HCT116 (cell line): ENCODE results near the gene CCNL2. TPM values are rescaled to one million over a fixed set of nuclear protein-coding genes. Genes with fewer than 3 reads are reported as not detected.

Experiments used
- ATAC-seq: fragments of 200-7000 bp; cut with Tn5 transposase; 2 replicates; pipeline ENCODE4 v1.9.1; 2020; ENCODE audit warnings: mild to moderate bottlenecking, moderate library complexity
- BruUV-seq: library from RNA; stranded (reverse); fragments of 400-500 nt; replicated peaks from 2 replicates; lab custom pipeline; 2021; lab: Mats Ljungman, UMichigan
- CTCF ChIA-PET: fragments of 300-600 bp; sonication (Branson Sonifier 250); formaldehyde crosslinking; loops from one replicate; lab custom pipeline; 2021; ENCODE audit warnings: antibody characterized with exemption; lab: Charles Lee
- POLR2A ChIA-PET: fragments of 300-600, 350-600 bp; sonication (Branson Sonifier 250); formaldehyde crosslinking; loops from one replicate; lab custom pipeline; 2021; ENCODE audit warnings: antibody characterized with exemption; lab: Charles Lee
- RAD21 ChIA-PET, 2 experiments: fragments of 300-600 bp; sonication (Branson Sonifier 250); formaldehyde crosslinking; loops; one replicate each; lab custom pipeline; 2023; ENCODE audit warnings: low total read pairs in 2 of 2; ENCODE audit not compliant: uncharacterized antibody in 2 of 2, unreplicated experiment in 2 of 2, low non-redundant PET in 1 of 2; lab: Charles Lee
- DNase-seq: peaks from one replicate; pipeline ENCODE4 v3.0.0-alpha.2; 2010; ENCODE audit warnings: low read depth, low spot score
- H2AFZ ChIP-seq: fragments of 200-600 bp; shearing (Covaris generic), sonication (generic); 2 replicates; pipeline ENCODE4 v1.6.1; 2017; ENCODE audit warnings: low read depth, mixed run types, mixed read lengths, antibody characterized with exemption, low read length; ENCODE audit not compliant: poor library complexity, severe bottlenecking
- H3K27ac ChIP-seq: 2 replicates; pipeline ENCODE4 v1.5.1; 2012; ENCODE audit warnings: low read depth, low read length
- H3K27me3 ChIP-seq: fragments of 200-600 bp; sonication (generic); 2 replicates; pipeline ENCODE4 v1.6.1; 2016; ENCODE audit warnings: mixed run types, low read length, mixed read lengths; ENCODE audit not compliant: insufficient read depth
- H3K36me3 ChIP-seq, 2 experiments: fragments of 200-500 bp in 1 of 2; fragments of 200-600 bp in 1 of 2; sonication (Bioruptor generic) in 1 of 2; sonication (generic) in 1 of 2; 2 replicates each; pipeline versions ENCODE4 v1.5.1 to v1.6.1; 2014 to 2016; ENCODE audit warnings: low read length in 2 of 2, inconsistent platforms in 1 of 2, mixed read lengths in 1 of 2, mixed run types in 1 of 2; ENCODE audit not compliant: insufficient read depth in 2 of 2, control insufficient read depth in 1 of 2
- H3K4me1 ChIP-seq, 2 experiments: fragments of 200-600 bp in 1 of 2; sonication (generic) in 1 of 2; 2 replicates each; pipeline versions ENCODE4 v1.5.1 to v1.6.1; 2012 to 2017; ENCODE audit warnings: low read length in 2 of 2, inconsistent platforms in 1 of 2, mild to moderate bottlenecking in 1 of 2, mixed read lengths in 1 of 2, mixed run types in 1 of 2, moderate library complexity in 1 of 2; ENCODE audit not compliant: insufficient read depth in 2 of 2, control insufficient read depth in 1 of 2
- H3K4me2 ChIP-seq: fragments of 200-600 bp; sonication (generic); 2 replicates; pipeline ENCODE4 v1.6.1; 2017; ENCODE audit warnings: mixed run types, low read length, mixed read lengths
- H3K4me3 ChIP-seq, 2 experiments: fragments of 200-600 bp in 1 of 2; sonication (generic) in 1 of 2; replicated peaks in 1 of 2; 2 replicates each; pipeline ENCODE4 v1.5.1; 2011 to 2016; ENCODE audit warnings: low read length in 2 of 2, control low read depth in 1 of 2, low read depth in 1 of 2, mild to moderate bottlenecking in 1 of 2, mixed read lengths in 1 of 2, mixed run types in 1 of 2
- H3K79me2 ChIP-seq: fragments of 200-600 bp; sonication (generic); 2 replicates; pipeline ENCODE4 v1.6.1; 2017; ENCODE audit warnings: mild to moderate bottlenecking, mixed run types, low read length, moderate library complexity, mixed read lengths; ENCODE audit not compliant: insufficient read depth
- H3K9ac ChIP-seq: fragments of 200-600 bp; sonication (generic); 2 replicates; pipeline ENCODE4 v1.6.1; 2016; ENCODE audit warnings: low read length, mixed read lengths
- H3K9me2 ChIP-seq: fragments of 200-600 bp; sonication (generic), shearing (Covaris generic); 2 replicates; pipeline ENCODE4 v1.6.1; 2017; ENCODE audit warnings: mixed run types, mild to moderate bottlenecking, moderate library complexity; ENCODE audit not compliant: insufficient read depth
- H3K9me3 ChIP-seq, 2 experiments: fragments of 200-500 bp in 1 of 2; fragments of 200-600 bp in 1 of 2; sonication (Bioruptor generic) in 1 of 2; sonication (generic) in 1 of 2; 2 replicates each; pipeline ENCODE4 v1.6.1; 2014 to 2017; ENCODE audit warnings: low read length in 2 of 2, mixed read lengths in 2 of 2, inconsistent platforms in 1 of 2, low read depth in 1 of 2, mild to moderate bottlenecking in 1 of 2, mixed run types in 1 of 2, moderate library complexity in 1 of 2; ENCODE audit not compliant: control insufficient read depth in 1 of 2, insufficient read depth in 1 of 2
- H4K20me1 ChIP-seq: fragments of 200-600 bp; sonication (generic), shearing (Covaris generic); 2 replicates; pipeline ENCODE4 v1.6.1; 2017; ENCODE audit warnings: mixed run types, mild to moderate bottlenecking, moderate library complexity; ENCODE audit not compliant: insufficient read depth
- ATF3 ChIP-seq: IDR thresholded peaks from 2 replicates; pipeline ENCODE4 v1.6.1; 2012
- CBX3 ChIP-seq: IDR thresholded peaks from 2 replicates; pipeline ENCODE4 v1.6.1; 2012; ENCODE audit warnings: low read depth
- CEBPB ChIP-seq: IDR thresholded peaks from 2 replicates; pipeline ENCODE4 v1.6.1; 2012; ENCODE audit warnings: low read depth
- EZH2 ChIP-seq: fragments of 200-600 bp; sonication (generic); IDR thresholded peaks from 2 replicates; pipeline ENCODE4 v1.6.1; 2017; ENCODE audit warnings: antibody characterized with exemption, mixed run types
- EZH2phosphoT487 ChIP-seq: fragments of 200-600 bp; IDR thresholded peaks from 2 replicates; pipeline ENCODE4 v1.6.1; 2018; ENCODE audit warnings: antibody characterized with exemption, borderline replicate concordance
- MAX ChIP-seq: IDR thresholded peaks from 2 replicates; pipeline ENCODE4 v1.6.1; 2012
- POLR2AphosphoS5 ChIP-seq: IDR thresholded peaks from 2 replicates; pipeline ENCODE4 v1.6.1; 2011; ENCODE audit warnings: mild to moderate bottlenecking, low read depth, low read length, moderate library complexity
- RAD21 ChIP-seq: IDR thresholded peaks from 2 replicates; pipeline ENCODE4 v1.6.1; 2012; ENCODE audit warnings: low read depth, mild to moderate bottlenecking
- REST ChIP-seq: IDR thresholded peaks from 2 replicates; pipeline ENCODE4 v1.6.1; 2012; ENCODE audit warnings: low read depth
- SIN3A ChIP-seq: IDR thresholded peaks from 2 replicates; pipeline ENCODE4 v1.6.1; 2012; ENCODE audit warnings: low read depth
- SRF ChIP-seq: IDR thresholded peaks from 2 replicates; pipeline ENCODE4 v1.6.1; 2012; ENCODE audit warnings: low read depth
- TCF7L2 ChIP-seq: IDR thresholded peaks from 2 replicates; pipeline ENCODE4 v1.7.0; 2011; ENCODE audit warnings: borderline replicate concordance, inconsistent platforms; ENCODE audit not compliant: insufficient read depth, insufficient read length; ENCODE audit errors: extremely low read depth
- YY1 ChIP-seq: IDR thresholded peaks from 2 replicates; pipeline ENCODE4 v1.6.1; 2011; ENCODE audit warnings: low read length, low read depth, moderate library complexity, mild to moderate bottlenecking; ENCODE audit not compliant: insufficient replicate concordance; ENCODE audit errors: extremely low read depth
- ZFX ChIP-seq: fragments of 450-650 bp; IDR thresholded peaks from 2 replicates; pipeline ENCODE4 v1.6.1; 2017
- ZNF274 ChIP-seq: fragments of 200-500 bp; sonication (Bioruptor generic); IDR thresholded peaks from 2 replicates; pipeline ENCODE4 v1.6.1; 2014; ENCODE audit warnings: mild to moderate bottlenecking, low read depth, low read length, inconsistent platforms
- intact Hi-C: fragments of 100-400 bp; cut with micrococcal nuclease; formaldehyde crosslinking; loops from 2 replicates; pipeline ENCODE4 v1.10.0; 2022
- total RNA-seq: library from RNA; stranded (reverse); gene quantifications from one replicate; pipeline ENCODE4 v1.2.1, GENCODE V29; 2021; ENCODE audit not compliant: unreplicated experiment

CCNL2 gene
- total RNA-seq, 1 experiment from 2014 or later: 173 TPM

- POLR2A ChIA-PET: no interaction called here
- BruUV-seq: no TSS peak
These were observed 18.3 kb downstream of the CCNL2 start for GRCh38 chr1:1380860-1381259.

More at GRCh38 chr1:1380860-1381259, 18.3 kb downstream of the CCNL2 start:
- no peaks in the 10 kb centered on the region for H3K9me2 ChIP-seq
- TF ChIP-seq TCF7L2 (no peak), SRF (no peak), RAD21 (no peak), REST (no peak), POLR2AphosphoS5 (no peak), EZH2phosphoT487 (no peak), SIN3A (no peak), ZNF274 (no peak), EZH2 (no peak), ZFX (no peak), CEBPB (no peak), CBX3 (no peak), ATF3 (no peak), MAX (no peak), YY1 (no peak)
- DNase-seq (no peak), ATAC-seq (no peak)
- H3K9me3 ChIP-seq: no peaks in the 10 kb centered on the region
- intact Hi-C loops: no loop called here
- no peak overlapping the region for H3K27ac ChIP-seq
- CTCF ChIA-PET: no interaction called here
- peaks cover under 1 to 2% of the 10 kb centered on the region in 2 experiments; a peak in 3 of 4 replicates for H3K36me3 ChIP-seq
- no peak overlapping the region for H3K4me3 ChIP-seq
- no peak overlapping the region for H3K9ac ChIP-seq
- H3K27me3 ChIP-seq: no peaks in the 10 kb centered on the region
- peaks cover 5 to 9% of the 10 kb centered on the region in 2 experiments; a peak in 3 of 4 replicates for H3K4me1 ChIP-seq
- H2AFZ ChIP-seq: no peak overlapping the region
- RAD21 ChIA-PET: interaction anchor here in 1 of 2 experiments (0.7 kb wide), 1 partner anchor 124 kb away, joined by 3 read pairs; no protein-coding TSS in a partner anchor
- no peaks in the 10 kb centered on the region for H3K79me2 ChIP-seq
- H3K4me2 ChIP-seq: no peak overlapping the region
- no peaks in the 10 kb centered on the region for H4K20me1 ChIP-seq
